ENCODE data around the gene RSPO4. TPM values are rescaled to one million over a fixed set of nuclear protein-coding genes. Genes with fewer than 3 reads are reported as not detected.

The RSPO4 gene
- total RNA-seq, 2 donors from 2014 or later: 1.8 TPM; not detected in 1

- Histone ChIP-seq H3K27ac (no peak overlapping the region), H3K9me3 (no peaks in the 10 kb centered on the region), H3K27me3 (replicated peaks; ENCODE audit: insufficient read depth) (peaks cover 2% of the 10 kb centered on the region), H3K4me1 (replicated peaks) (no peaks in the 10 kb centered on the region), H3K36me3 (no peaks in the 10 kb centered on the region), H3K4me3 (no peak overlapping the region)
- DNase-seq (ENCODE audit: low spot score): no peak
- whole genome bisulfite sequencing: 41% methylated on average over 5 of the region's 5 CpGs
- intact Hi-C loops (cut with DNase I): no loop called here
- TF ChIP-seq CTCF (IDR thresholded peaks at IDR 0.05): no peak
- TF ChIP-seq POLR2A (IDR thresholded peaks at IDR 0.05): no peak
- no peak for TF ChIP-seq POLR2AphosphoS5 (IDR thresholded peaks at IDR 0.05)
Measured at GRCh38 chr20:1005452-1006027, 3.4 kb upstream of the RSPO4 start.

- no peak for DNase-seq (ENCODE audit: low spot score)
- Histone ChIP-seq H3K36me3 (no peaks in the 10 kb centered on the region), H3K27ac (no peak overlapping the region), H3K9me3 (no peaks in the 10 kb centered on the region), H3K27me3 (replicated peaks; ENCODE audit: insufficient read depth) (peaks cover 2% of the 10 kb centered on the region), H3K4me1 (replicated peaks) (no peaks in the 10 kb centered on the region), H3K4me3 (no peak overlapping the region)
- intact Hi-C loops (cut with DNase I): no loop called here
- WGBS: 61% methylated on average over 3 of the region's 3 CpGs
- TF ChIP-seq POLR2A (IDR thresholded peaks at IDR 0.05): no peak
- TF ChIP-seq CTCF (IDR thresholded peaks at IDR 0.05): no peak
- no peak for TF ChIP-seq POLR2AphosphoS5 (IDR thresholded peaks at IDR 0.05)
Measured at GRCh38 chr20:1003920-1004697, 2.0 kb upstream of the RSPO4 start.

- no peaks in the 10 kb centered on the region for H3K36me3 ChIP-seq
- peaks cover 2% of the 10 kb centered on the region for H3K27me3 ChIP-seq (replicated peaks; ENCODE audit: insufficient read depth)
- intact Hi-C loops (cut with DNase I): no loop called here
- WGBS: 24% methylated on average over 12 of the region's 12 CpGs
- no peaks in the 10 kb centered on the region for H3K9me3 ChIP-seq
- peak overlapping the region in 1 of 2 donors; percentile 26 for H3K4me3 ChIP-seq
- no peak for DNase-seq (ENCODE audit: low spot score)
- no peaks in the 10 kb centered on the region for H3K4me1 ChIP-seq (replicated peaks)
- TF ChIP-seq POLR2AphosphoS5 (IDR thresholded peaks at IDR 0.05) (no peak), POLR2A (IDR thresholded peaks at IDR 0.05) (no peak), CTCF (IDR thresholded peaks at IDR 0.05) (no peak)
- no peak overlapping the region for H3K27ac ChIP-seq
Measured at GRCh38 chr20:1002682-1003561, 811 bp upstream of the RSPO4 start.

DNA sequence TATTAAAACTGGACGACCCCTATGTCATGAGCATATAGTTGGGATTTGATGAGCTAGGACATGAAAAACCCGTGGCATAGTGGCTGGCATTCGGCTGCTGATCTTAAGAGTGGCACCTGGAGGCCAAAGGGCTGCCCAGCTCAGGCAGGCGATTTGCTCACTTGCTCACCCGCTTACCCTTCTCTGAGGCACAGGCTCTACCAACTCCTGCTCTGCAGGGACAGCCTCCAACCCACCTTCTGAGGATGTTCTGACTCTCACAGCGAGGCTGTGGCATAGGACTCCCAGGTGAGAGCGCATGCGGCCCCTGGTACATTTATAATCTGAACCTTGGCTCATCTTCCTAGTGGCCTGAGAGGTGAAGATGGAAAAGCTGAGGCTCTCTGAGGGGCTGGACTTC, 995 bp downstream of the RSPO4 start:
- WGBS: 88% methylated on average over 8 of the region's 8 CpGs
- no peaks in the 10 kb centered on the region for H3K4me1 ChIP-seq (replicated peaks)
- DNase-seq (ENCODE audit: low spot score): no peak

More for the DNA sequence above, 995 bp downstream of the RSPO4 start:
- Histone ChIP-seq H3K9me3 (no peaks in the 10 kb centered on the region), H3K36me3 (no peaks in the 10 kb centered on the region), H3K27ac (no peak overlapping the region), H3K27me3 (replicated peaks; ENCODE audit: insufficient read depth) (peaks cover 2% of the 10 kb centered on the region), H3K4me3 (no peak overlapping the region)
- no peak for TF ChIP-seq CTCF (IDR thresholded peaks at IDR 0.05)
- TF ChIP-seq POLR2A (IDR thresholded peaks at IDR 0.05): no peak
- TF ChIP-seq POLR2AphosphoS5 (IDR thresholded peaks at IDR 0.05): no peak
- intact Hi-C loops (cut with DNase I): no loop called here
